BE2C (cell line): ENCODE measurements around the gene CTBP1.

Experiments used
- DNase-seq: peaks from one replicate; pipeline ENCODE4 v3.0.0-alpha.2; 2020
- H3K27me3 ChIP-seq: fragments of 250-450 bp; sonication (Bioruptor Pico); 2 replicates; pipeline ENCODE4 v1.5.1; 2020; ENCODE audit warnings: mild to moderate bottlenecking
- H3K36me3 ChIP-seq: fragments of 250-450 bp; sonication (Bioruptor Pico); 2 replicates; pipeline ENCODE4 v1.5.1; 2020; ENCODE audit warnings: mild to moderate bottlenecking
- H3K4me1 ChIP-seq: fragments of 250-450 bp; sonication (Bioruptor Pico); 2 replicates; pipeline ENCODE4 v1.5.1; 2020
- H3K4me3 ChIP-seq: 2 replicates; pipeline ENCODE4 v1.5.1; 2011; ENCODE audit warnings: low read depth, low read length
- H3K9me3 ChIP-seq: fragments of 250-450 bp; sonication (Bioruptor Pico); 2 replicates; pipeline ENCODE4 v1.5.1; 2020
- TF ChIP-seq, protein P1 (sequence below): IDR thresholded peaks from 2 replicates; pipeline ENCODE4 v1.5.1; 2012; ENCODE audit warnings: mild to moderate bottlenecking, low read depth, low read length

Gene CTBP1

DNA sequence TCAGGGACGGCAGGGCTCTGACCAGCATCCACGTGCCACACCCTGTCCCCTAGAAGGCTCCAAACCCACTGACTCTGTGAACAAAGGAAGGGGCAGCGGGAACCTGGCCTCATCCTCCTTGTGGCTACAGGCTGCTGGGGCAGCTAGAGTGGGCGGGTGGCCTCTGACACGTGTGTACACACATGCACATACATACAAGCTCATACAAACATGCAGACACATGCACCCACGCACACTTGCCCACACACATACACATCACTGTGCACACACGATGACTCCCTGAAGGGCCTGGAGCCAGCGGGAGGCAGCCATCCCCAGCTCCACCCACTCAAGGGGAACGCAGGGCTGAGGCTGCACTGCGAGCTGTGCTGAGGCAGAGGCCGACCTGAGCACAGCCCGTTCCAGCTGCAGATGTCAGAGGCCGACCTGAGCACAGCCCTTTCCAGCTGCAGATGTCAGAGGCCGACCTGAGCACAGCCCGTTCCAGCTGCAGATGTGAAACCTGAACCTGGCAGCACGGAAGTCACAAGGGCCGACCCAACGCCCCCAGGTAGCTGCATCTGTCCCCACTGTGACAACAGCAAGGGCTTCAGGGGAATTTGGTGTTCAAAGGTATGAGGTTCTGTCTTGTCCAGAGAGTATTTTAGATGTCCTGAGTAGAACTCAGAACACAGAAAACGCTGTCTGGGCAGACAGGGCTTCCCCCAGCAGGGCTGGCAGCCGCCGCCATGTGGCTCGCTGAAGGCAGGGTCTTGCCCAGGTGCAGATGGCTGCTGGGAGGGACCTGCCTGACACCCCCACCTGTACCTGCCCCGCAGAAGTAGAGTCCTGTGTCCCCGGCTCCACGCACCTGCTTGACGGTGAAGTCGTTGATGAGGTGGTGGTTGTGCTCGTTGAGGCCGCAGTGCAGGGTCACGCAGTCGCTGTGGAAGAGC lies 33.5 kb downstream of the CTBP1 start:
- Histone ChIP-seq H3K4me3 (no peak overlapping the region), H3K27me3 (no peaks in the 10 kb centered on the region), H3K4me1 (no peaks in the 10 kb centered on the region), H3K36me3 (peaks cover 67% of the 10 kb centered on the region), H3K9me3 (no peaks in the 10 kb centered on the region)
- DNase-seq: no peak
- TF ChIP-seq, protein P1, sequence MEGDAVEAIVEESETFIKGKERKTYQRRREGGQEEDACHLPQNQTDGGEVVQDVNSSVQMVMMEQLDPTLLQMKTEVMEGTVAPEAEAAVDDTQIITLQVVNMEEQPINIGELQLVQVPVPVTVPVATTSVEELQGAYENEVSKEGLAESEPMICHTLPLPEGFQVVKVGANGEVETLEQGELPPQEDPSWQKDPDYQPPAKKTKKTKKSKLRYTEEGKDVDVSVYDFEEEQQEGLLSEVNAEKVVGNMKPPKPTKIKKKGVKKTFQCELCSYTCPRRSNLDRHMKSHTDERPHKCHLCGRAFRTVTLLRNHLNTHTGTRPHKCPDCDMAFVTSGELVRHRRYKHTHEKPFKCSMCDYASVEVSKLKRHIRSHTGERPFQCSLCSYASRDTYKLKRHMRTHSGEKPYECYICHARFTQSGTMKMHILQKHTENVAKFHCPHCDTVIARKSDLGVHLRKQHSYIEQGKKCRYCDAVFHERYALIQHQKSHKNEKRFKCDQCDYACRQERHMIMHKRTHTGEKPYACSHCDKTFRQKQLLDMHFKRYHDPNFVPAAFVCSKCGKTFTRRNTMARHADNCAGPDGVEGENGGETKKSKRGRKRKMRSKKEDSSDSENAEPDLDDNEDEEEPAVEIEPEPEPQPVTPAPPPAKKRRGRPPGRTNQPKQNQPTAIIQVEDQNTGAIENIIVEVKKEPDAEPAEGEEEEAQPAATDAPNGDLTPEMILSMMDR: no peak

DNA sequence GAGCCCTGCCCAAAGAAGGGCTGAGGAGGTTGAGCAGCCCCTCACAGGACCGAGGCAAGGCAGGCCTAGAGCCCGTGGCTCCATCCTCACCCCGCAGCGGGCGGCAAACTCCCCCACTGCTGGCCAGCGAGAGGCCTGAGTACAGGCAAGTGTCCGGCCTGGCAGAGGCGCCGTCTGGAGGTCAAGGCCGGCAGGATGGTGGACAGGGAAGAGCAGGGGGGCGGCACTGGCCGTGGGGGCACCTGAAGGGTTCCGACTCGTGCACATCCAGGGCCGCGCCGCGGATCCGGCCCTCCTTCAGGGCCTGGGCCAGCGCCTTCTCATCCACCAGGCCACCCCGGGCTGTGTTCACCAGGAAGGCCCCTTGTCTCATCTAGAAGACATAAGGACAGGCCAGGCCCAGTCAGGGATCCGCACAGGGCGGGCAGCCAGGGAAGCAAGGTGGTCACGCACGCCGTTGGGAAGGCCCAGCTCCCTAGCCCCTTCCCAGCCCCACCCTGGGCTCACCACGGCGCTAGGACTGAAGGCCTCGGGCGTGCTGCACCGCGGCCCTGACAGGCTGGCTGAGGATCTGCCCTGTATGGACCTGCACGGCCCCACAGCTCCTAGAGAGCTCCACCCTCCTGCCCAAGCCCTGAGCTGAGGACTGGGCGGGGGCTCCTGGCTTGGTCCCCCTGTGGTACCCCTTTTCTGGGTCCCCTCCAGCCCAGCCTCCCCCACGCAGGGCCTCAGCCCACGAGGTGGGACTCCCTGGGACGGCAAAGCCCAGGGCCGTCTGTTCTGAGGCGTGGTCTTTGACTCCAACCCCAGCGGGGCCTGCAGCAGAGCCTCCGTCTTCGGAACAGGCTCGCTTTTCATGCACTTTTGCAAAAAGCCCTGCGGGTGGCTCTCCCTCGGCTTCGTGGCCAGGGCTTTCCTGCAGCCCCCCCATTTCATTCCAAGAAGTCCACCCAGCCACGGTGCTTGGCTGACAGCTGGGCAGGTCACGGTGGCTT lies 34.5 kb downstream of the CTBP1 start:
- no peak for DNase-seq
- Histone ChIP-seq H3K9me3 (no peaks in the 10 kb centered on the region), H3K4me3 (no peak overlapping the region), H3K4me1 (peaks cover 5% of the 10 kb centered on the region; the same call in 1 of the 2 replicates), H3K27me3 (no peaks in the 10 kb centered on the region), H3K36me3 (peaks cover 65% of the 10 kb centered on the region)
- TF ChIP-seq, protein P1: no peak

DNA sequence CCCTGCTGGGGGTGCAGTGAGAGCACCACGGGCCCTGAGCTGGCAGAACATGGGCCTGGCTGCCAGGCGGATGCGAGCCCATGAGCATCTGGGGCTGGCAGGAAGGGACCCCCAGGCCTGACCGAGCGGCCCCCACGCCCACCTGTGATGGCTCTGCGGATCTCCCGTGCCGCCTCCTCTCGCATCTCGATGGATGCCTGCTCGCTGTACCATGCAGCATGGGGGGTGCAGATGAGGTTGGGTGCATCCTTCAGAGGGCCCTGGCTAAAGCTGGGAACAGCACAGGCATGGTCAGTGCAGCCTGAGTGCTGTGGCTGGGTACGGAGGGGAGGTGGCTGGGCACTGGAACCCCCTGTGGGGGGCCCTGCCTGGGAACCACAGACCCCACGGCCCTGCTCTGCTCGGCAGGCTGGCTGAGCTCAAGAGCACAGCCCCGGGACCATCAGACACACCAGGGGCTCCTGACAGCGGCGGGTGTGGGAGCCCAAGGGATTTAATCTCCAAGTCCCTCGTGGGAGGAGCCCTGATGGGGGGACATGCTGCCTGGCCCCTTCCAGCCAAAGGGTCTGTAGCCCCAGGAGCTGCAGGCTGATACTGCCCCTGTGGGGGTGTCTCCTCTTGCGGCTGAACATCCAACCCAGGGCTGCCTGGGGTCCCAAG lies 35.5 kb downstream of the CTBP1 start:
- H3K4me1 ChIP-seq: peaks cover 5% of the 10 kb centered on the region; the same call in 1 of the 2 replicates
- no peaks in the 10 kb centered on the region for H3K27me3 ChIP-seq
- peaks cover 55% of the 10 kb centered on the region for H3K36me3 ChIP-seq
- DNase-seq: no peak
- H3K4me3 ChIP-seq: no peak overlapping the region
- TF ChIP-seq, protein P1: no peak
- H3K9me3 ChIP-seq: no peaks in the 10 kb centered on the region

DNA sequence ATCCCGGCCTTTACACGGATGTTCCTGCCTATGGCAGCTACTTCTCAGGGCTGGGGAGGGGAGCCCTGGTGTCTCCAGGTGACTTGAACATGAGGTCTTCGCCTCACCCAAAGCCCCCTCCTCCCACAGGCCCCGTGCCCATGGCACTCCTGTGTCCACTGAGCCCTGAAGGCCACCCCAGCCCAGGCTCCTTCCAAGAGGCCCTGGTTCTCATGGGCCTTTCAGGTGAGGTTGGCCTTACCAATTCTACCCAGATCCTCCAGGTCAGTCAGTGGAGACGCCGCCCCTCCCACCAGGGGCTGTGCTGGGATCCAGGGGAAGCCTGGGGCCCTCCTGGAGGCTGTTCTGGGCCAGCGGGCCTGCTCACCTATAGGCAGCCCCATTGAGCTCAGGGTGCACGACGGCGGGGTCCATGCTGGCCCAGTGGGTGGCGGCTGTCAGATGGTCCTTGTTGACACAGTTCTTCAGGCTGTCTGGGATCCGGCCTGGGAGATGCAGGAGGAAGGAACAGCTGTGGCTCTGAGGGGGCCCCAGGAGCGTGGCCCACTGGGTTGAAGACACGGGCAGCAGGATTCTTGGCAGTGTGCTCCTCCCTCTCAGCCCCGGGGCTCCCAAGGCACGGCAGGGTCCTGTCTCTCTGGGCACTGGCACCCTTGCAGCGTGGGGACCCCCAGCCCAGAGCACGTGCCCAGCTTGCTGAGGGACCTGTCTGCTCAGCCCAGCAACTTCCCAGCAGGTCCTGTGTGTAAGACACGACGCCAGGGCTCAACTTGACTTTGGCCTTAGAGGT lies 36.2 kb downstream of the CTBP1 start:
- Histone ChIP-seq H3K36me3 (peaks cover 52% of the 10 kb centered on the region), H3K27me3 (no peaks in the 10 kb centered on the region), H3K9me3 (no peaks in the 10 kb centered on the region), H3K4me1 (peaks cover 5% of the 10 kb centered on the region; the same call in 1 of the 2 replicates), H3K4me3 (no peak overlapping the region)
- TF ChIP-seq, protein P1: no peak
- DNase-seq: no peak

DNA sequence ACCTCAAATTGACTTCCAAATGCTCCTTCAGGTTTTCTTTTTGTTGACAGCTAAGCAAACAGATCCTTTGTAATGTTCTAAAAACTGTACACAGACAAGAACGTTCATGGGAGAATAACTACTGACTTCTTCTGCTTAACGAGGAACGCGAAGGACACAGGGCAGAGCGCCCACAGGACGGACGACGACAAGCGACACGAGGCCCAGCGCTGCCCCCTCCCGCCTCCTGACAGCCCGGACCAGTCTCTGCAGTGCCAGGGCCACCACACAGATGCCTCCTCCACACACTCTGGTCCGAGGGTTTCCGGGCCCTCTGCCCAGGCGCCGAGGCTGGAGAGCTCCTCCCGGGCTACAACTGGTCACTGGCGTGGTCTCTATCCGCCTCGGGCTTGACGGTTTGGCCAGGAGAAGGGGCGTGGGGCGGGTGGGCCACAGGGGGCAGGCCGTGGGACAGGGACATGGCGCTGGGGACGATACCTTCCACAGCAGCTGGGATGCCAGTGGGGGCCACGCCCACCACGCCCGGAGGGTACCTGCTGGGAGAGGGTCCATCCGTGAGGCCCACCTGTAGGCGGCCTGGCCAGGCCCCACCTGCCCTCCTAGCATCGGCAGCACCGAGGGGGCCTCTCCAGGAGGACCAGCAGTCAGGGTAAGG lies 36.9 kb downstream of the CTBP1 start:
- TF ChIP-seq, protein P1: no peak
- DNase-seq: no peak
- peaks cover 50% of the 10 kb centered on the region for H3K36me3 ChIP-seq
- no peaks in the 10 kb centered on the region for H3K9me3 ChIP-seq
- H3K4me1 ChIP-seq: peaks cover 5% of the 10 kb centered on the region; the same call in 1 of the 2 replicates
- H3K4me3 ChIP-seq: no peak overlapping the region
- H3K27me3 ChIP-seq: no peaks in the 10 kb centered on the region
